HG03139 (cell line): Measurements from ENCODE around the gene TBX10.

Experiments used
- ATAC-seq: cut with Tn5 transposase; IDR thresholded peaks from one replicate; pipeline ENCODE4 v1.9.1; 2021; ENCODE audit not compliant: unreplicated experiment

The TBX10 gene

GRCh38 chr11:67617243-67617953 lies 22.2 kb downstream of the TBX10 start:
- no peak for ATAC-seq

GRCh38 chr11:67616431-67617242 lies 22.9 kb downstream of the TBX10 start:
- no peak for ATAC-seq

- no peak for ATAC-seq
Observed at GRCh38 chr11:67615728-67616430, 23.7 kb downstream of the TBX10 start.

- no peak for ATAC-seq
Observed at GRCh38 chr11:67614730-67615714, 24.5 kb downstream of the TBX10 start.

GRCh38 chr11:67613960-67614715 lies 25.4 kb downstream of the TBX10 start:
- ATAC-seq: peak; percentile 69

- ATAC-seq: no peak
Observed at GRCh38 chr11:67613313-67613959, 26.1 kb downstream of the TBX10 start.

DNA sequence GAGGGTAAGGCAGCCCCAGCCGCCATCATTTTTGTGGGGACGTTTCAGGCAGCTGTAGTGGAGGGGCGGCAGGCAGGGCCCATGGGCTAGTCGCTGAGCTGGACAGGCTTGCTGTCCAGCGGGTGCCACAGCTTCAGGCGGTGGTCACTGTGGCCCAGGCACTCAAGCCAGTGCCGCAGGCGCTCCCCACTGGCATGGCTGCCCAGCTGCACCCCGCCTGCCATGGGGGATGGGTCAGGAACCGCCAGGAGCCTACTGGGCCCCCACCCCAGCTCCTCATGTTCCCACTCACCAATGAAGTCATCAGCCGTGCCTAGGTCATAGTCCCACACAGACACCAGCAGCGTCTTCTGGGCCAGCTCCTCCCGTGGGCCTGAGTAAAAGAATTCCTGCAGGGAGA lies 26.8 kb downstream of the TBX10 start:
- no peak for ATAC-seq

DNA sequence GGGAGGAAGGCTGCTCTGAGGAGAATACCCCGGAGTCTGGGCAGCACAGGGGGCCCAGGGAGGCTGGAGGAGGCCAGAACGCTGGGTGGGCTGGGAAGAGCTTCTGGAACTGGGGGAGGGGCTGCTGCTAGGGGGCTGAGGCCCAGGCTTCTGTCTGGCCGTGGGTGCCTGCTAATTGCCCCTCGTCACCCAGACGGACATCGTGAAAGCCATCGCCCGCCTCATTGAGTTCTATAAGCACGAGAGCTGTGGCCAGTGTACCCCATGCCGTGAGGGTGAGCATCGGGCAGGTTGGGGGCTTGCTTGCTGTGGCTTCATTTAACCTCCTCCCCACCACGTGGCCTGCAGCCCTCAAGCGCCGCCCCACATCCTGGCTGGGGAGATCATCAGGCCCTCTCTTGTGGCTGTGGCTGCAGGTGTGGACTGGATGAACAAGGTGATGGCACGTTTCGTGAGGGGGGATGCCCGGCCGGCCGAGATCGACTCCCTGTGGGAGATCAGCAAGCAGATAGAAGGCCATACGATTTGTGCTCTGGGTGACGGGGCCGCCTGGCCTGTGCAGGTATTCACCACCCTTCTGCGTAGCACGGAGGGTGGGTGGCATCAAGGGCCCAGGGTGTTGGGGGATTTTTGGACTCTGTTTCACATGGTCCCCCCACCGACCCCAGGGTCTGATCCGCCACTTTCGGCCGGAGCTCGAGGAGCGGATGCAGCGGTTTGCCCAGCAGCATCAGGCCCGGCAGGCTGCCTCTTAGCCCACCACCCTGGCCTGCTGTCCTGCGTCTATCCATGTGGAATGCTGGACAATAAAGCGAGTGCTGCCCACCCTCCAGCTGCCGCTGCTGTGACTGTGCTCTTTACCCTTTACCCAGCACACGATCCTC lies 27.6 kb downstream of the TBX10 start:
- ATAC-seq: no peak

DNA sequence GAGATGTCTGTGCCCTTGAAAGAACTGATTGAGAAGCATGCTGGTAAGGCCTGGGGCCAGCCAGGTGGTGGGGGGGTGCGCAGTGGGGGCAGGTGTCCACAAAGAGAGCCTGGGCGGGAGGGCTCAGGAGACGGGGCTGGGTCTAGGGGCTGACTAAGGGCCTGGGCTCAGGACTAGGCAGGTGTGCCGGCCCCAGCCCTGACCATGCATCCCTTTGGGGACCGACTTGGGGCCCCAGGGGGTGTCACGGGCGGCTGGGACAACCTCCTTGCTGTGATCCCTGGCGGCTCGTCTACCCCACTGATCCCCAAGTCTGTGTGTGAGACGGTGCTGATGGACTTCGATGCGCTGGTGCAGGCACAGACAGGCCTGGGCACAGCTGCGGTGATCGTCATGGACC lies 28.4 kb downstream of the TBX10 start:
- ATAC-seq: no peak

GRCh38 chr11:67610302-67610868 lies 29.2 kb downstream of the TBX10 start:
- no peak for ATAC-seq

DNA sequence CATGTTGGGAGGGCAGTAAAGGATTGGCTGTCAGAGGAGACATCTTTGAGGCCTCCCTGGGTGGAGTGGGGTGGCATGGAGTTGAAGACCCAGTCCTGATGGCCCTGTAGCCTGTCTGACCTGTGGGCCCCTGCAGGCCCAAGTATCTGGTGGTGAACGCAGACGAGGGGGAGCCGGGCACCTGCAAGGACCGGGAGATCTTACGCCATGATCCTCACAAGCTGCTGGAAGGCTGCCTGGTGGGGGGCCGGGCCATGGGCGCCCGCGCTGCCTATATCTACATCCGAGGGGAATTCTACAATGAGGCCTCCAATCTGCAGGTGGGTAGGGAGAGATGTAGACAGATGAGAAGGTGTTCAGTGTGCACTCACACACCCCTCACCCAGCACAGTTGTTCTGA lies 30.2 kb downstream of the TBX10 start:
- no peak for ATAC-seq

DNA sequence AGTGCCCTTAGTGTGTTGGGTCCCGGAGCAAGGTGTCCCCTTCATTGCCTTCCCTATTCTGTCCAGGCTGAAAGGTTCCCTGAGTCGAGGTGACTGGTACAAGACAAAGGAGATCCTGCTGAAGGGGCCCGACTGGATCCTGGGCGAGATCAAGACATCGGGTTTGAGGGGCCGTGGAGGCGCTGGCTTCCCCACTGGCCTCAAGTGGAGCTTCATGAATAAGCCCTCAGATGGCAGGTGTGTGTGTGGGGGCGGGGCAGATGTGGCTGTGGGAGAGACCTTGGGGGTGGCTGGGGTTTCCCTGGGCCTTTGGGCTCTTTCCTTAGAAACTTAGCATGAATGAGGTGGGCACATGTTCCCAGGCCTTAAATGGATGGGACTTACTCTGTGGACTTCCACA lies 31.1 kb downstream of the TBX10 start:
- ATAC-seq: no peak

- ATAC-seq: no peak
Observed at GRCh38 chr11:67607507-67607906, 32.1 kb downstream of the TBX10 start.

DNA sequence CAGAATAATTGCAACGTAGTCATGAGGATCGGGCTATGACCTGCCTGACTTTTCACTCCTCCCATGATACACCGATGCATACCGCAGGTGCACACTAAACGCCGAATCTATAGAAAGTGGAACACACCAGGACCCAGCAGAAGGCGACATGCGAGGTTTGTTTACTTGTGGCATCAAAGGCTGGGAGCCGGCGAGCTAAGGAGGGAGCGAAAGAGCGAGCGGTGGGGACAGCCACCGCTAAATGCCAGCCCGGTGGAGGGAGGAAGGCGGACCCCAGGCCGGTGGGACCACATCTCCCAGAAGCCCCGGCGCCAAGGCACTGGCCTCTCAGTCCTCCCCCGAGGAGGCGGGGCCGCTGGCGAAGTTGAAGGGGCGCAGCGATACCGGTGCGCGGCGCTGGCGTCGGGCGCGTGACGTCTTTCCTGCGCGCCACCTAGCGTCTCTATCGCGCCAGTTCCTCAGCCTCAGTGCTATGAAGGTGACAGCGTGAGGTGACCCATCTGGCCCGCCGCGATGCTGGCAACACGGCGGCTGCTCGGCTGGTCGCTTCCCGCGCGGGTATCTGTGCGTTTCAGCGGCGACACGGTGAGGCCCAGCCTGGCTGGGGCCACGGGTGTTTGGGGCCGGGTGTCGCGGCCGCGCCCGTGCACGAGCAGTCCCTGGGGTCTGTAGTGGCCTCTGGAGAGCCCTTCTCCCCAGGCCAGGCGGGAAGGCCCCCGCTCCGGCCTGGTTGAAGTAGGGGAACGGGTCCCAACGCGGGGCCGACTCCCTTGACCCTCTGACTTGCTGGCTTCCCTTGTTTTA lies 32.9 kb downstream of the TBX10 start, which contains the start of gene NDUFV1:
Gene NDUFV1, plus strand, starts transcription at position 445 of the 804 bp plus-strand sequence. Its CDS starts 69 bp downstream, at position 514.
- peak; percentile 91 for ATAC-seq

- no peak for ATAC-seq
Observed at GRCh38 chr11:67606093-67606491, 33.5 kb downstream of the TBX10 start.

DNA sequence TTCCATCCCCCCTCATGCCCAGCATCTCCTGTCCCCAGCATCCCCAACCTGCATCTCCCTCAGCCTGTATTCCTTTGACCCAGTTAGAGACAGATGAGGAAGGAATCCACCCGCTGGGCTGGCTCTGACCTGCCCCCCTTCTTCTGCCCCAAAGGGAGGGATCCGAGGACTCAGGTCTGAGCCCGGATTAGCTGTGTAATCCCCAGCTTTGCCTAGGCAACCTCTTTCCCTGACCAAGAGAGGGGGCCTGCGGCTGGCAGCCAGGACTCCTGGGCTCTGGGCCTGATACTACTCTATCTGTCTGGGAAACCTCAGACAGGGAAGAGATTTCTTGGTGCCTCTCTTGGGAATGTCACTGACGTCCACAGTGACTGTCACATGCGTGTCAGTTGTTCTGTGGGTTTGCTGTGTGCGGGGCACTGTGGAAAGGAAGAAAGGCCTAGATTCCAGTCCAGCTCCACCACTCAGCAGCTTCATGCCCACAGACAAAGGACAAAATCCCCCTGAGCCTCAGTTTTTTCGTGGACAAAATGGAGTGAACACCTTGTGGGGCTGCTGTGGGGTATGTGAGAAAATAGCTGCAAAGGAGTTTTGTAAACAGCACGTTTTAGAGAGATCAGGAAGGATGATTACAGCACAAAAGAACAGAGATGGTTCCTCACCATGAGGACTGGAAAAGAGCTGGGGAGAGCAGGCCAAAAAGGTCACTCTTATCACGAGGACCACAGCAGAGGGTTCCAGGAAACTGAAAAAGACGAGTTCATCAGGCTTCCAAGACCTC lies 34.1 kb downstream of the TBX10 start:
- ATAC-seq: no peak
